Head of caudate nucleus (tissue), 42 donors: Measurements from ENCODE around the gene C9orf57.
"Not testable (repeated sequence)": the region's sequence is repeated elsewhere in the genome, so short reads cannot be mapped to it uniquely, and the experiment has no call there.

Experiments
- DNase-seq, 42 donors: peaks; one replicate each; pipeline versions ENCODE4 v3.0.0 to v3.0.0-alpha.2; 2020 to 2021; ENCODE audit warnings: mixed read lengths in 7 of 42
- intact Hi-C: fragments of 100-400 bp; cut with DNase I; formaldehyde crosslinking; loops from one replicate; pipeline ENCODE4 v1.15.0; 2022

Gene C9orf57

GRCh38 chr9:72030767-72031166 is 29.6 kb downstream of the C9orf57 start:
- intact Hi-C loops: loop anchor here (10.0 kb wide), 1 partner anchor 794 kb away; no protein-coding TSS in a partner anchor
- no peak for DNase-seq

DNA sequence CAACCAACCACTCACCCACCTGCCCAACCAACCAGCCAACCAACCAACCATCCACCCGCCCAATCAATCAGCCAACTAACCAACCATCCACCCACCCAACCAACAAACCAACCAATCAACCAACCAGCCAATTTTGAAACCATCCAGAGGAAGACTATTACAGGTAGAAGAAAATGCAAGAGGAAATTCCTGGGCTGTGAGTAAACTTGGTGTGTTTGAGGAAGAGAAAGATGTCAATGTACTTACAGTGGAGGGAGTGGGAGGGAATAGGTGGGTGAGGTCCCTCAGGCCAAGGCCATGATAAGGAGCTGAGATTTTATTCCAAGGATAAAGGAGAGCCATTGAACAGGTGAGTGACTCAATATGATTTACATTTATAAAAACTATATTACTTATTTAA is 30.4 kb downstream of the C9orf57 start:
- no peak for DNase-seq
- intact Hi-C loops: loop anchor here (5.0 to 10.0 kb wide), 2 partner anchors 223 to 795 kb away; no protein-coding TSS in a partner anchor

- intact Hi-C loops: loop anchor here (5.0 kb wide), 1 partner anchor 219 kb away; no protein-coding TSS in a partner anchor
- no peak for DNase-seq
Observed at GRCh38 chr9:72025906-72026305, 34.5 kb downstream of the C9orf57 start.

DNA sequence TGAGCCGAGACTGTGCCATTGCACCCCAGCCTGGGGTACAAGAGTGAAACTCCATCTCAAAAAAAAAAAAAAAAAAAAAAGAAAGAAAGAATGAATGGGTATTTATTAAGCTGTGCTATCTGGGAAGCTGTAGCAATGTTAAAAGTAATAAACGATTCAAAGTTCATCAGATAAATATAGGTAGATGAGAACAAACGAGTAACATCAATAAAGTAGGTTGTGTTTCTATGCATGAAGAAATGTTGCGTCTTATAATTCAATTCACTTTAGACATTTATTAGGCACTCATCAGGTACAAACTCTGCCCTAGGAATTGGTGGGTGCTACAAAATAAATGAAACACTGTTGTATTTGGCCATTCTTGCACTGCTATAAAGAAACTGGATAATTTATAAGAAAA is 36.8 kb downstream of the C9orf57 start:
- no peak for DNase-seq
- intact Hi-C loops: no loop called here

- intact Hi-C loops: no loop called here
- DNase-seq: no peak
Observed at GRCh38 chr9:72022841-72023240, 37.6 kb downstream of the C9orf57 start.

- intact Hi-C loops: no loop called here
- DNase-seq: no peak
Observed at GRCh38 chr9:72013292-72013760, 47.1 kb downstream of the C9orf57 start.

GRCh38 chr9:72012646-72013045 is 47.8 kb downstream of the C9orf57 start:
- intact Hi-C loops: no loop called here
- DNase-seq: no peak

DNA sequence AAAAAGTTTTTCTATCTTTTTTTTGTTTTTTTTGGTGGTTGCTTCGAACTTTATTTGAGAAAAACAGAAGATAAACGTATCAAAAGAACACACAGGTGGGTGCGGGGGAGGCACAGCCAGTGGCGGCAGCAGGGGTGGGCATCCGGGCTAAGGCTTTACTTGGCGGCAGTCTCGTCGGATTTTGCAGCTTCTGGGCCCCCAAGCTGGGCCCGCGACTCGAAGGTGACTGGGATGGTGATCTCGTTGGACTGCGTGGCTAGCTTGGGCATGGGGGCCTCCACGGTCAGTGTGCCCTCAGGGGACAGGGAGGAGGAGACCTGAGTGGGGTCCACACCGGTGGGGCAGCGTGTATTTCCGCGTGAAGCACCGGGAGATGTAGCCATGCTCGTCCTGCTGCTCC is 52.7 kb downstream of the C9orf57 start:
- DNase-seq: not testable (repeated sequence)

DNA sequence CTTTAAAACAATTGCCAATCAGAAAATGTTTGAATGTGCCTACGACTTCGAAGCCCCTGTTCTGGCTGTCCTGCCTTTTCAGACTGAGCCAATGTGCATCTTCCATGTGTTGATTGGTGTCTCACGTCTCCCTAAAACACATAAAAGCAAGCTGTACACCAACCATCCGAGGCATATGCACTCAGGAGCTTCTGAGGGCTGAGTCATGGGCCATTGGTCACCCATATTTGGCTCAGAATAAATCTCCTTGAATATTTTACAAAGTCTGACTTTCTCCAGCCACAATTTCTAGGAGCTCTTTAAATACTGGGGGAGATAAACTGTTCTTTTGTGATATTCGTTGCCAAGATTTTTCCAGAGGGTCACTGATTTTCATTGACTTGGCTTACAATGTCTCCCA is 53.9 kb downstream of the C9orf57 start:
- intact Hi-C loops: no loop called here
- DNase-seq: no peak

More for the DNA sequence above, 52.7 kb downstream of the C9orf57 start:
- intact Hi-C loops: not testable (repeated sequence)

DNA sequence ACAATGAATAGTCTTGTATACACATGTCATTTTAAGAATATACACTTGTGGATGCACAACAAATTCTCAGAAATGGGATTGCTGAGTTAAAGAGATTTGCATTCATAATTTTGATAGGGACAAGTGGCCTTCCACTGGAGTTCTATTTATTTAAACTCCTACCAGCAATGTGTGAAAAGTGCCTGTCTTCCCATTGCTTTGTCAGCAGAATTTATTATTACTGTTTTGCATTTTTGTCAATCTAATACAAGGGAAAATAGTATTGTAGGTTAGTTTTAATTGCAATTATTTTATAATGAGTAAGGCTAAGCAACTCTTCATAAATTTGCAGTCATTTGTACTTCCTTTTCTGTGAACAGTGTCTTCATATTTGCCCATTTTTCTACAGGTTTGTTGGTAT is 55.0 kb downstream of the C9orf57 start:
- intact Hi-C loops: no loop called here
- DNase-seq: no peak
